ENCODE data around the gene PPP2R3A.

DNA sequence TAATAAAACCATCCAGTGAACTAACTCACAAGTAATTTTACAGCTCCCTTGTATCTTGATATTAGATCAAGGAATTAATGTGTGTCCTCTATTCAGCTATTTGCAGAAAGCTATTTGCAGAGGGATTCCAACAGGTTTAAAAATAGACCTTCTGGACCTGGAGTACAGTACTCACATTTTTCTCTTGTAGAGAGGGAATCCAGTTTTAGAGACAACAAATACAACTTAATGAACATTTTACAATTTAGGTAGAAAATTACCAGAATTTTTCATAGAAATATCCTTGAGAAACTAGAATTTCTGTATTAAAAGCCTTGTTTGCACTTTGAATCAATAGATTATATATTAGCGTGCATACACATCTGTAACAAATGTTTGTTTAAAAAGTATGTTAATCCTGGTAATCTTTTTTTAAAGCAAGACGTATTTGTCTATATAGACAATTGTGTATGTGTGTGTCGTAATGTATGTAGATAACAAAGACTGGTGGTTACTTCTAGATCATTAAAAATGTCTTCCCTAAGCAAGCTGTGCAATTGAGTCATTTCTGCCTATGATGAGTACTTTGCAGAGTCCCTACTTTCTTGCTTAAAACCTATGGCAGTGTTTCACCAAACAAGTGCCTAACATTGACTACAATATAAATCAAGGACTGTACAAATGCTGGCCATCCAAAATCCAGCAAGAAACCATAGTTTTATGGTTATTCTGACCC lies 57.9 kb downstream of the PPP2R3A start:
- TF ChIP-seq POLR2A (IDR thresholded peaks at IDR 0.05) (no peak), EP300 (IDR thresholded peaks at IDR 0.05) (no peak)
- TF ChIP-seq, protein P1, sequence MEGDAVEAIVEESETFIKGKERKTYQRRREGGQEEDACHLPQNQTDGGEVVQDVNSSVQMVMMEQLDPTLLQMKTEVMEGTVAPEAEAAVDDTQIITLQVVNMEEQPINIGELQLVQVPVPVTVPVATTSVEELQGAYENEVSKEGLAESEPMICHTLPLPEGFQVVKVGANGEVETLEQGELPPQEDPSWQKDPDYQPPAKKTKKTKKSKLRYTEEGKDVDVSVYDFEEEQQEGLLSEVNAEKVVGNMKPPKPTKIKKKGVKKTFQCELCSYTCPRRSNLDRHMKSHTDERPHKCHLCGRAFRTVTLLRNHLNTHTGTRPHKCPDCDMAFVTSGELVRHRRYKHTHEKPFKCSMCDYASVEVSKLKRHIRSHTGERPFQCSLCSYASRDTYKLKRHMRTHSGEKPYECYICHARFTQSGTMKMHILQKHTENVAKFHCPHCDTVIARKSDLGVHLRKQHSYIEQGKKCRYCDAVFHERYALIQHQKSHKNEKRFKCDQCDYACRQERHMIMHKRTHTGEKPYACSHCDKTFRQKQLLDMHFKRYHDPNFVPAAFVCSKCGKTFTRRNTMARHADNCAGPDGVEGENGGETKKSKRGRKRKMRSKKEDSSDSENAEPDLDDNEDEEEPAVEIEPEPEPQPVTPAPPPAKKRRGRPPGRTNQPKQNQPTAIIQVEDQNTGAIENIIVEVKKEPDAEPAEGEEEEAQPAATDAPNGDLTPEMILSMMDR (IDR thresholded peaks at IDR 0.05) = no peak

Data from ovary (tissue), 3 donors.